Endothelial cell of hepatic sinusoid (primary cell): ENCODE results near the gene CHSY1.

Experiments
- in situ Hi-C: cut with HindIII; loops from 2 replicates; pipeline ENCODE4 v1.10.0; 2017; ENCODE audit warnings: low sequenced_read_pairs

The CHSY1 gene

GRCh38 chr15:101125881-101126428, 125.9 kb downstream of the CHSY1 start:
- in situ Hi-C loops: loop anchor here (5.0 kb wide), 2 partner anchors 34 to 81 kb away; no protein-coding TSS in a partner anchor
